HCT116 (cell line): ENCODE measurements around the gene PKM. TPM values are rescaled to one million over a fixed set of nuclear protein-coding genes. Genes with fewer than 3 reads are reported as not detected.

Source experiments
- ATAC-seq: fragments of 200-7000 bp; cut with Tn5 transposase; 2 replicates; pipeline ENCODE4 v1.9.1; 2020; ENCODE audit warnings: mild to moderate bottlenecking, moderate library complexity
- BruUV-seq: library from RNA; stranded (reverse); fragments of 400-500 nt; replicated peaks from 2 replicates; lab custom pipeline; 2021; lab: Mats Ljungman, UMichigan
- CTCF ChIA-PET: fragments of 300-600 bp; sonication (Branson Sonifier 250); formaldehyde crosslinking; loops from one replicate; lab custom pipeline; 2021; ENCODE audit warnings: antibody characterized with exemption; lab: Charles Lee
- POLR2A ChIA-PET: fragments of 300-600, 350-600 bp; sonication (Branson Sonifier 250); formaldehyde crosslinking; loops from one replicate; lab custom pipeline; 2021; ENCODE audit warnings: antibody characterized with exemption; lab: Charles Lee
- RAD21 ChIA-PET, 2 experiments: fragments of 300-600 bp; sonication (Branson Sonifier 250); formaldehyde crosslinking; loops; one replicate each; lab custom pipeline; 2023; ENCODE audit warnings: low total read pairs in 2 of 2; ENCODE audit not compliant: uncharacterized antibody in 2 of 2, unreplicated experiment in 2 of 2, low non-redundant PET in 1 of 2; lab: Charles Lee
- DNase-seq: peaks from one replicate; pipeline ENCODE4 v3.0.0-alpha.2; 2010; ENCODE audit warnings: low read depth, low spot score
- H2AFZ ChIP-seq: fragments of 200-600 bp; shearing (Covaris generic), sonication (generic); 2 replicates; pipeline ENCODE4 v1.6.1; 2017; ENCODE audit warnings: low read depth, mixed run types, mixed read lengths, antibody characterized with exemption, low read length; ENCODE audit not compliant: poor library complexity, severe bottlenecking
- H3K27ac ChIP-seq: 2 replicates; pipeline ENCODE4 v1.5.1; 2012; ENCODE audit warnings: low read depth, low read length
- H3K27me3 ChIP-seq: fragments of 200-600 bp; sonication (generic); 2 replicates; pipeline ENCODE4 v1.6.1; 2016; ENCODE audit warnings: mixed run types, low read length, mixed read lengths; ENCODE audit not compliant: insufficient read depth
- H3K36me3 ChIP-seq, 2 experiments: fragments of 200-500 bp in 1 of 2; fragments of 200-600 bp in 1 of 2; sonication (Bioruptor generic) in 1 of 2; sonication (generic) in 1 of 2; 2 replicates each; pipeline versions ENCODE4 v1.5.1 to v1.6.1; 2014 to 2016; ENCODE audit warnings: low read length in 2 of 2, inconsistent platforms in 1 of 2, mixed read lengths in 1 of 2, mixed run types in 1 of 2; ENCODE audit not compliant: insufficient read depth in 2 of 2, control insufficient read depth in 1 of 2
- H3K4me1 ChIP-seq, 2 experiments: fragments of 200-600 bp in 1 of 2; sonication (generic) in 1 of 2; 2 replicates each; pipeline versions ENCODE4 v1.5.1 to v1.6.1; 2012 to 2017; ENCODE audit warnings: low read length in 2 of 2, inconsistent platforms in 1 of 2, mild to moderate bottlenecking in 1 of 2, mixed read lengths in 1 of 2, mixed run types in 1 of 2, moderate library complexity in 1 of 2; ENCODE audit not compliant: insufficient read depth in 2 of 2, control insufficient read depth in 1 of 2
- H3K4me2 ChIP-seq: fragments of 200-600 bp; sonication (generic); 2 replicates; pipeline ENCODE4 v1.6.1; 2017; ENCODE audit warnings: mixed run types, low read length, mixed read lengths
- H3K4me3 ChIP-seq, 2 experiments: fragments of 200-600 bp in 1 of 2; sonication (generic) in 1 of 2; replicated peaks in 1 of 2; 2 replicates each; pipeline ENCODE4 v1.5.1; 2011 to 2016; ENCODE audit warnings: low read length in 2 of 2, control low read depth in 1 of 2, low read depth in 1 of 2, mild to moderate bottlenecking in 1 of 2, mixed read lengths in 1 of 2, mixed run types in 1 of 2
- H3K79me2 ChIP-seq: fragments of 200-600 bp; sonication (generic); 2 replicates; pipeline ENCODE4 v1.6.1; 2017; ENCODE audit warnings: mild to moderate bottlenecking, mixed run types, low read length, moderate library complexity, mixed read lengths; ENCODE audit not compliant: insufficient read depth
- H3K9ac ChIP-seq: fragments of 200-600 bp; sonication (generic); 2 replicates; pipeline ENCODE4 v1.6.1; 2016; ENCODE audit warnings: low read length, mixed read lengths
- H3K9me2 ChIP-seq: fragments of 200-600 bp; sonication (generic), shearing (Covaris generic); 2 replicates; pipeline ENCODE4 v1.6.1; 2017; ENCODE audit warnings: mixed run types, mild to moderate bottlenecking, moderate library complexity; ENCODE audit not compliant: insufficient read depth
- H3K9me3 ChIP-seq, 2 experiments: fragments of 200-500 bp in 1 of 2; fragments of 200-600 bp in 1 of 2; sonication (Bioruptor generic) in 1 of 2; sonication (generic) in 1 of 2; 2 replicates each; pipeline ENCODE4 v1.6.1; 2014 to 2017; ENCODE audit warnings: low read length in 2 of 2, mixed read lengths in 2 of 2, inconsistent platforms in 1 of 2, low read depth in 1 of 2, mild to moderate bottlenecking in 1 of 2, mixed run types in 1 of 2, moderate library complexity in 1 of 2; ENCODE audit not compliant: control insufficient read depth in 1 of 2, insufficient read depth in 1 of 2
- H4K20me1 ChIP-seq: fragments of 200-600 bp; sonication (generic), shearing (Covaris generic); 2 replicates; pipeline ENCODE4 v1.6.1; 2017; ENCODE audit warnings: mixed run types, mild to moderate bottlenecking, moderate library complexity; ENCODE audit not compliant: insufficient read depth
- REST ChIP-seq: IDR thresholded peaks from 2 replicates; pipeline ENCODE4 v1.6.1; 2012; ENCODE audit warnings: low read depth
- intact Hi-C: fragments of 100-400 bp; cut with micrococcal nuclease; formaldehyde crosslinking; loops from 2 replicates; pipeline ENCODE4 v1.10.0; 2022
- total RNA-seq: library from RNA; stranded (reverse); gene quantifications from one replicate; pipeline ENCODE4 v1.2.1, GENCODE V29; 2021; ENCODE audit not compliant: unreplicated experiment
- TF ChIP-seq, protein P1 (sequence below), 3 experiments: fragments of 200-600 bp in 1 of 3; sonication (generic) in 1 of 3; IDR thresholded peaks in 2 of 3; conservative IDR thresholded peaks in 1 of 3; 2 replicates each; pipeline ENCODE4 v1.5.1; 2012 to 2017; ENCODE audit warnings: low read depth in 2 of 3, low read length in 2 of 3, antibody characterized with exemption in 1 of 3, borderline replicate concordance in 1 of 3, control low read depth in 1 of 3, mild to moderate bottlenecking in 1 of 3, mixed read lengths in 1 of 3, mixed run types in 1 of 3, moderate library complexity in 1 of 3; ENCODE audit not compliant: insufficient read depth in 1 of 3

The PKM gene
- total RNA-seq, 1 experiment from 2014 or later = 1,664 TPM

DNA sequence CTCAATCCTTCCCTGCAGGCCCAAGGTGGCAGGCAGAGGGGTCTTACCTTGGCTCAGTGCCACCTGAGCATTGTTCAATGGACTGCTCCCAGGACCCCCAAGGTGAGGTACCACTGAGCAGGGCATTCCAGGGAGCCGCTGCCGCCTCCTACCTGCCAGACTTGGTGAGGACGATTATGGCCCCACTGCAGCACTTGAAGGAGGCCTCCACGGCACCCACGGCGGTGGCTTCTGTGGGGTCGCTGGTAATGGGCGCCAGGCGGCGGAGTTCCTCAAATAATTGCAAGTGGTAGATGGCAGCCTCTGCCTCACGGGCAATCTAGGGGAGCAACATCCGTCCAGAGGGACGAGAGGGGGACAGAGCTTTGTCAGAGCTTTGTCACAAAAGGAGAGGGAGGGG, 28.7 kb downstream of the PKM start:
- TF ChIP-seq REST = no peak
- TF ChIP-seq, protein P1, sequence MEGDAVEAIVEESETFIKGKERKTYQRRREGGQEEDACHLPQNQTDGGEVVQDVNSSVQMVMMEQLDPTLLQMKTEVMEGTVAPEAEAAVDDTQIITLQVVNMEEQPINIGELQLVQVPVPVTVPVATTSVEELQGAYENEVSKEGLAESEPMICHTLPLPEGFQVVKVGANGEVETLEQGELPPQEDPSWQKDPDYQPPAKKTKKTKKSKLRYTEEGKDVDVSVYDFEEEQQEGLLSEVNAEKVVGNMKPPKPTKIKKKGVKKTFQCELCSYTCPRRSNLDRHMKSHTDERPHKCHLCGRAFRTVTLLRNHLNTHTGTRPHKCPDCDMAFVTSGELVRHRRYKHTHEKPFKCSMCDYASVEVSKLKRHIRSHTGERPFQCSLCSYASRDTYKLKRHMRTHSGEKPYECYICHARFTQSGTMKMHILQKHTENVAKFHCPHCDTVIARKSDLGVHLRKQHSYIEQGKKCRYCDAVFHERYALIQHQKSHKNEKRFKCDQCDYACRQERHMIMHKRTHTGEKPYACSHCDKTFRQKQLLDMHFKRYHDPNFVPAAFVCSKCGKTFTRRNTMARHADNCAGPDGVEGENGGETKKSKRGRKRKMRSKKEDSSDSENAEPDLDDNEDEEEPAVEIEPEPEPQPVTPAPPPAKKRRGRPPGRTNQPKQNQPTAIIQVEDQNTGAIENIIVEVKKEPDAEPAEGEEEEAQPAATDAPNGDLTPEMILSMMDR (IDR thresholded peaks at IDR 0.05 in 2 of 3, conservative IDR thresholded peaks at IDR 0.05 in 1 of 3; ENCODE audit: borderline replicate concordance in 1 of 3, insufficient read depth in 1 of 3, low read depth in 2 of 3, low read length in 2 of 3) = 0 out of 6 replicates have a peak, but pooled peaks of 1 of the 3 experiments have one; percentile 6
- no TSS peak for BruUV-seq
- Histone ChIP-seq H3K9me3 (no peaks in the 10 kb centered on the region), H3K36me3 (peaks cover 68 to 80% of the 10 kb centered on the region in 2 experiments), H3K9ac (no peak overlapping the region), H3K79me2 (peaks cover 50% of the 10 kb centered on the region), H3K27ac (peak overlapping the region; percentile 0), H2AFZ (no peak overlapping the region), H3K9me2 (no peaks in the 10 kb centered on the region), H4K20me1 (peaks cover 25% of the 10 kb centered on the region; the same call in 1 of the 2 replicates), H3K4me1 (peaks cover 0 to 19% of the 10 kb centered on the region in 2 experiments; a peak in 2 of 4 replicates), H3K4me3 (no peak overlapping the region), H3K4me2 (no peak overlapping the region), H3K27me3 (no peaks in the 10 kb centered on the region)
- CTCF ChIA-PET = no interaction called here
- no peak for DNase-seq
- intact Hi-C loops = no loop called here
- RAD21 ChIA-PET = no interaction called here
- POLR2A ChIA-PET = interaction anchor here (1.2 to 1.3 kb wide), 2 partner anchors 24 to 29 kb away, joined by 3 to 4 read pairs; partner anchors contain the start of gene PKM
- no peak for ATAC-seq
